M059J (cell line): ENCODE results near the gene POP4. TPM values are rescaled to one million over a fixed set of nuclear protein-coding genes. Genes with fewer than 3 reads are reported as not detected.
A peak's percentile ranks its signal among the peaks of the same experiment; 100 is the strongest.
"Not testable (repeated sequence)": the region's sequence is repeated elsewhere in the genome, so short reads cannot be mapped to it uniquely, and the experiment has no call there.

Source experiments
- DNase-seq: peaks from one replicate; pipeline ENCODE4 v3.0.0-alpha.2; 2012; ENCODE audit warnings: low read depth
- total RNA-seq: library from RNA; depleted of rRNA; stranded (reverse); fragments of >200 nt; shearing (Covaris generic); gene quantifications from 2 replicates; pipeline ENCODE4 v1.2.3, GENCODE V29; 2014

Gene POP4
- total RNA-seq, 1 experiment from 2014 or later = 133 TPM

- DNase-seq = peak; percentile 76
These were observed 4.6 kb downstream of the POP4 start for GRCh38 chr19:29610574-29611271.

GRCh38 chr19:29612121-29612520 is 6.0 kb downstream of the POP4 start:
- DNase-seq = no peak

DNA sequence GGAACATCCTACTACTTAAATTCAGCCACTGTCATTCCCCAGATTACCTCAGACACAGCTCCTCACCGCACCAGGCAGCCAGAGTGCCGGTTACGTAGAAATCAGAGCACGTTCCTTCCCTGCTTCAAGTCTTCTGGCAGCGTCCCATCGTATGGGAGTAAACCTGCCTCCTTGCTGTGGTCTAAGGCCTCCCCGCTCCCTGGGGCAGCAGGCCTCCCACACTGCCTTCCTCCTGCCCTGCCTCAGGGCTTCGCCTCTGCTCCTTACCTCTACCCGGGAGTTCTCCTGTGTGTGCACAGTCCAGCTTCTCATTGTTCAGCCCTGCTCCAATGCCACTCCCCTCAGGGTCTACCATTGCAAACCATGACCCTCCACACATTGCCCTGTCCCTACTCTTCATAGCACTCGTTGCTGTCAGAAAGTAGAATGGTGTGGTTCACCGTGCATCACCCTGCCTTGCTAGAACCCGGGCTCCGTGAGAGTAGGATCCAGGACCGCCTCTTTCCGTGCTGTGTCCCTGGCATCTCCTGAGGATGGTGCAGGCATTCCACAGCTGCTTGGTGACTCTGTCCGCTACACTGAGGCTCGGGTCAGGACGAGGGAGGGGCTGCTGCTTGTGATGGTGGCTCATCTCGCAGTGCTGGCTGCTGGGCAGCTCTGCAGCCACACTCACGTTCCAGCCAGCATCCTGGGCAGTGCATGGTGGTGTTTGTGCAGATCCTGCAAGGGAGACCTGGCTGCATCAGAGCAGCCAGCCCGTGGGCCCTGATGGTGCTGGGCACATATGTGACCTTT is 6.9 kb downstream of the POP4 start:
- DNase-seq = no peak

GRCh38 chr19:29614046-29614445 is 8.0 kb downstream of the POP4 start:
- DNase-seq = no peak

- no peak for DNase-seq
These were observed 8.7 kb downstream of the POP4 start for GRCh38 chr19:29614780-29615179.

DNA sequence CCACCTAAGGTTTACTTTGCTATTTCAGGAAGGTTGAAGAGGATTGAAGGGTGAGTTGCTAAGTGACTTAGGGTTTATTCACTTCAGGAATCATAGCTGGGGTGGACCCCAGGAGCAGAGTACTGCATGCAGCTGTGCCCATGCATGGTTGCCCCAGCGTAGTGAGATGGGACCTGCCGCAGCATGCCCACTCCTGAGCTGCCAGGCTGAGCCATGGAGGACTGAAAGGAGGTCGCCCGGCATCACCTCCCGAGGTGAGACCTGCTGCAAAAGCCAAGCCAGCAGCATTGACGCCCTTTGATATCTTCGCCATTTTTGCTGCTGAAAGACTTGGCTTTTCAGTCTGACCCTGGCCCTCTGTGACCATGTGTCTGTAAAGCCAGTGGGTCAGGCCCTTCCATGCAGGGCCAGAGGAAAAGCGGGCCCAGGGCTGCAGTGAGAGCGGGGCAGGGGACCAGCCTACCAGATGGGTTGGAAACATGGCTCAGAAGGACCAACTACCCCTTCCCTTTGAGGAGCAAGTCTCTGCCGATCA is 9.9 kb downstream of the POP4 start:
- no peak for DNase-seq

DNA sequence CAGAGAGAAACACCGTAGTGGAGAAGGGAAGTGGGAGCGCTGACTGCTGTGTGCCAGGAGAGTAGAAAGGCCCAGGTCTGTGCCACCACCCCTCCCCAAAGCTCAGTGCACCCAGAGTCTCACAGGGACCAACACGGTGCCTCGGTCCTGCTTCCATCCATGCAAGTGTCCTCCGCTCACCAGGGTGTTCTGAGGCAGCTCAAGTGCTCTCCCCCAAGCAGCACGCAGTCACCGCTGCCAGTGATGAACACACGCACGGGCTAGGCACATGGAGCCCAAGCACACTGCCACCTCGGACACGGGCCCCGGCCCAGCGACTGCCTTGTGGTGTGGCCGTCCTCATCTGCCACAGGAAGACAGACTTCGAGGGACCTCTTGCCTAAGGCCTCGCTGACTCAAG is 10.5 kb downstream of the POP4 start:
- DNase-seq = no peak

- no peak for DNase-seq
These were observed 11.5 kb downstream of the POP4 start for GRCh38 chr19:29617366-29618266.

GRCh38 chr19:29618434-29618833 is 12.4 kb downstream of the POP4 start:
- DNase-seq = no peak

DNA sequence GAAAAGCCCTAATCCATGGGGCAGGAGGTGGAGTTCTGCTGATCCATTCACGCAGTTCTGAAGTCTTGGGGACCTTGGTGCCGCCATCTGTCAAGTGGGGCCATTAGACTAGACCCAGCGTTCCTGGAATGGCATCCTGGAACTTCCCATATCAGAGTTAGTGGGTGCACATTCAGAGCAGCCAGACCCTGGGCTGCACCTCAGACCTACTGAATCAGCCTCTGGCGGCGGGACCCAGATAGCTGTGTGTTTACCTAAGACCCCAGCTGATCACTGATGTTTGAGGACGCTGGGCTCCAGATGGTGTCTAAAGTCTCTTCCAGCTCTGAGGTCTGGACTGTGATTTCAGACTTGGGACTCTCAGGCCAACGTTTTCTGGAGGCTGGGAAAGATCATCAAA is 12.8 kb downstream of the POP4 start:
- DNase-seq = no peak

GRCh38 chr19:29620931-29621351 is 14.9 kb downstream of the POP4 start:
- no peak for DNase-seq

DNA sequence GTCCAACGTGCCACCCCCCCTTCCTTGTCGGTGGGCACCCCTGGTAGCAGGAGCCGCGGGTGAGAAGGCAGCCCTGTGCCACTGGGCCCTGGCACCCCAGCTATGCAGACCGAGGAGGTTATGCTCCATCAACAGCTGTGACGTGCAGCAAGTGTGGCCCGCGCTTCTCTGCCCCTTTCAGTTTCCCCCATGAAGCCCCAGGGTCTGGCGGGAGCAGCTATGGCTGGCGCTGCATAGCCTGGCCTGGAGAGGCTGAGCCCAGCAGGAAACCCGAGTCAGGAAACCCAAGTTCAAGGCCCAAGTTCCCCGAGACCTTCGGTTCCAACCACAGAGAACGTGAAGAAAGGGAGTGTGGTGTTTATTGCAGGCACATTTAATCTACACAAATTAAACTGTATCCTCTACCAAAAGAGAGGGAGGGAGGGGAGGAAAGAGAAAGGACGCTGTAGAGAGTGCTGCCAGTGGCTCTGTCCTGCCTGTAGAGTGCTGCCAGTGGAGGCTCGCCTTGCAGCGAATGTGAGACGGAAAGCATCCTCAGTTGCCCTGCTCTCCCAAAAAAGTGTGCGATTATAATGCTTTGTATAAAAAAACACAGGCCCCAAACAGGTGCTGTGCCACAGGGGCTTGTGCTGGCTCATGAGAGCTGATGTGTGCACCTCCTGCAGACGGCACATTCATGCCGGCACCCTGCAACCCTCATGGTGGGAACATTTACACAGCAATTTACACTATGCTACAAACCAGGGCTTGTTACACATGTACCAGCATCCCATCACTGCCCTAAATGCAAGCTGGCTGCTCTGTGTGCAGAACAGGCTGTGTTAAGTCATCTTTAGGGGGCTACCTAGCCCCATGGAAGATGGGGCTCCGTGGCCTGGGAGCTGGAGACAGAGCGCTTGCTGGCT is 16.3 kb downstream of the POP4 start:
- DNase-seq = peak; percentile 30

DNA sequence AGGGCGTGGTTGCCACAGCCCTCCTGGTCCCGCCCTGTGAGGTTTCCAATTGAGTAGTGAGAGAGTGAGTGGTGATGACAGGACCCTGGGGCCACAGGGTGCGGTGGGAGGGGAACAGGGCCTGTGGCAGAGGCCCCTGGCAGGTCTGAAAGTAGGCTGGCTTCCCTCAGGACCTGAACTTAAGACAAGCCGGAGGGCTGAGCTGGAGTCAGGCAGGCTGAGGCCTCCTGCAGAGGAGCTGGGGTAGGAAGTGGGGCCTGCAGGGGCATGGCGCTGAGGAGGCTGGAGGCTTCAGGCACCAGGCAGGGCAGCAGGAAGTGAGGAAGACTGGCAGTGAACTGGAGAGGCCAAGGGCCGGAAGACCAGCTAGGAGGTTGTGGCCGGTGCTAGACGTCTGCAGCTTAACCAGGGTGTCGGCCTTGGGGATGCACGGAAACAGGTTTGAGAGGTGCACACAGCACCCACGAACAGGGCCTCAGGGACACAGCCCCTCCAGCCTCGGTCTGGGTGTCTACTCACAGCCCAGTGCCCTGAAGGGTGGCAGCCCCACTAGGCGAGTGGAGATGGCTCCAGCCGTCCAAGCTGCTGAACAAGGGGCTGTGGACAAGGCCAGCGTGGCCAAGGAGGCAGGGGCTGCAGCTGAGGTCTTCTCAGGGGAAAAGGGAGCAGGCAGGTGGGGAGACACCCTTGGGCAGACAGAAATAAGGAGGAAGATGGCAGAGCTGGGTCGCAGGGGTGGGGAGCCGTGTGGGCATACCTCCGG is 17.8 kb downstream of the POP4 start:
- no peak for DNase-seq

DNA sequence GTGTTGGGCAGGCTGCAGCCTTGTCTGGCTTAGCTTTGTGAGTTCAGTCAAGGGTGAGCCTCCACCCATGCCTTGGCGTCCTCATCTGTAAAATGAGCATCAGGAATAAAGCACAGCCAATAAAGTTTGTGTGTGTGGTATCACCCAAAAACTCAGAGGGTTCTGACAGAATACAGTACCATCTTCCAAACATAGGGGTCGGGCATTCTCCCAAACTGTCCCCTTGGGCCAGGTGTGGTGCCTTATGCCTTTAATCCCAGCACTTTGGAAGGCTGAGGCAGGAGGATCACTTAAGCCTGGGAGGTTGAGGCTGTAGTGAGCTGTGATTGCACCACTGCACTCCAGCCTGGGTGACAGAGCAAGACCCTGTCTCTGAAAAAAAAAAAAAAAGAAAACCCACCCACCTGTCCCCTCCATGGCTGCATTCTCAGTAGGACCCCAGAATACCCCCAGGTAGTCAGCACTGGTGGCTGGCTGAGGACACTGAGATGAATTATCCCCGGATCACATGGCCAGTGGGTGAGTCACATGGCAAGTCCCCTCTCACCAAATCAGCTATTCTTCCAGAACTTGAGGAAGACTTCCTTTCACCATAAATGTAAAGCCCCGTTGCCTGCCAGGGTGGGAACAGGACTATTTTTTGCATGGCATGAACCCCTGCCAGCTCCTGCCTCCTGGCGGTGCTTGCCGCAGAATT is 18.6 kb downstream of the POP4 start:
- peak; percentile 11 for DNase-seq

DNA sequence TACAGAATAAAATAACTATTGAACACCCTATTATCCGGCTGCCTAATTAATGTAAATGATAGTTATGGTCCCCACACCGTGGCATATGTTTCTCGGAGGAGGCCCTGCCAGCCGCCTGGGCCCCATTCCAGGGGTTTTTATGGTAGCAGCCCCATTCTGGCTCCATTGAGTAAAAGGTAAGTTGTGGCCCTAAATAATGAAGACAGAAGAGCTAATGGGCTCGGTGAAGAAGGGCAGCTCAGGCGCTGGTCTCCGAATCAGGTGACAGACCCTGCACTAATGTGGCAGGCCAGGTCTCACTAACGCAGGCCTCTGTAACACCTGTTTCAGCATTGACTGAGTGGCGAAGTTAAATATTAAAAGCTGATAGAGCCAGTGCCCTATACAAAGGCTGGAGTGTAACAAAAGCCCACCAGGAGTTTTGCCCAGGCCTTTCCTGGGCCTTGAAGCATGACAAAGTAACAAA is 19.1 kb downstream of the POP4 start:
- no peak for DNase-seq

GRCh38 chr19:29626386-29626785 is 20.3 kb downstream of the POP4 start:
- no peak for DNase-seq

- DNase-seq = not testable (repeated sequence)
These were observed 20.7 kb downstream of the POP4 start for GRCh38 chr19:29626832-29627231.

DNA sequence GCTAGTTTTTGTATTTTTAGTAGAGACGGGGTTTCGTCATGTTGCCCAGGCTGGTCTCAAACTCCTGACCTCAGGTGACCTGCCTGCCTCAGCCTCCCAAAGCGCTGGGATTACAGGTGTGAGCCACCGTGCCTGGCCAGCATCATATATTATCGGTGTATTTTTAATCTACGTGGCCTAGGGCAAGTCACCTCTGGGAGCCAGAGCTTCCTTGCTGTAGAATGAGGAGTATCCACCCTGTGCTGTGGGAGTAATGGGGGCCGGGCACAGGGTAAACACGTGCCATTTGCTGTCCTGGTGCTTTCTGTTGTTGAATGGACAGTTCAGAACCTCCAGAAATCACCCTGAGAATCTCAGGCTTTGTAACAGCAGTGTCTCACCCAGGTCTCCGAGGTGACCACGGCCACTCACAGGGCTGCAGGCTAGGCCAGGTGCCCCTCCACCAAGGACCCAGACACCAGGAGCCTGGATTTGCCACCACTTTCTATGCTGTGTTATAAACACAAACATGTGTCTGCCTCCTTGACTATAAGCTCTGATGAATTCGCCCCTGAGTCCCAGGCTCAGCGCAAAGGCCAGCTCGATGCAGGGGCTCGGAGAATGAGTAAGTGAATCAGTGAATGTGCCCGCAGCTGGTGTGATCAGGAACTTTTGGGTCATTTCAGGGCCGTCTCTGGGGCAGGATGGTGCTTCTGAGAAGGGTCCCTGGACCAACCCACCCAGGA is 22.7 kb downstream of the POP4 start:
- no peak for DNase-seq
